Measurements from ENCODE around the gene PARP15.

GRCh38 chr3:122535964-122536631 is 41.4 kb upstream of the PARP15 start:
- TF ChIP-seq POLR2A (IDR thresholded peaks at IDR 0.05; ENCODE audit: low read length) (no peak), GATA1 (IDR thresholded peaks at IDR 0.05; ENCODE audit: low read depth, low read length) (no peak)

Measured in erythroblast (primary cell).